ENCODE results near the gene GPR161. TPM values are rescaled to one million over a fixed set of nuclear protein-coding genes. Genes with fewer than 3 reads are reported as not detected.

GPR161 gene
- polyA plus RNA-seq, 1 donor (not counting 4 experiments of a cell fraction or from before 2014, with no cell fraction given) = 7.8 TPM

- dilution Hi-C loops (cut with MboI; ENCODE audit: extremely low pct_ligation_motif_present, low sequenced_read_pairs) = no loop called here
- no peaks in the 10 kb centered on the region for H3K27me3 ChIP-seq (ENCODE audit: control insufficient read depth, extremely low read depth, insufficient read depth, low read length)
- FAIRE-seq (no peak), DNase-seq (ENCODE audit: low read depth, low spot score) (no peak)
- no peak overlapping the region for H2AFZ ChIP-seq (ENCODE audit: control insufficient read depth, low read length)
- H3K4me3 ChIP-seq (ENCODE audit: control insufficient read depth in 2 of 3, extremely low read depth in 1 of 3, insufficient read depth in 2 of 3, low read depth in 1 of 3, low read length in 3 of 3) = no peak overlapping the region
- no peaks in the 10 kb centered on the region for H3K9me3 ChIP-seq (ENCODE audit: control insufficient read depth, low read depth, low read length)
- no peak overlapping the region for H3K27ac ChIP-seq (ENCODE audit: control insufficient read depth, insufficient read depth, low read length)
- no peaks in the 10 kb centered on the region for H4K20me1 ChIP-seq (ENCODE audit: control insufficient read depth, extremely low read depth, insufficient read depth, low read length)
- peaks cover 3 to 17% of the 10 kb centered on the region in 2 experiments for H3K36me3 ChIP-seq (ENCODE audit: control insufficient read depth in 2 of 2, extremely low read depth in 1 of 2, insufficient read depth in 2 of 2, low read length in 2 of 2)
- no peak overlapping the region for H3K4me2 ChIP-seq (ENCODE audit: control insufficient read depth, extremely low read depth, insufficient read depth, low read depth, low read length)
- no peaks in the 10 kb centered on the region for H3K9me1 ChIP-seq (ENCODE audit: control insufficient read depth, extremely low read depth, insufficient read depth, low read length)
- no peak for TF ChIP-seq EZH2 (IDR thresholded peaks at IDR 0.05; ENCODE audit: low read length)
- TF ChIP-seq, protein P1, sequence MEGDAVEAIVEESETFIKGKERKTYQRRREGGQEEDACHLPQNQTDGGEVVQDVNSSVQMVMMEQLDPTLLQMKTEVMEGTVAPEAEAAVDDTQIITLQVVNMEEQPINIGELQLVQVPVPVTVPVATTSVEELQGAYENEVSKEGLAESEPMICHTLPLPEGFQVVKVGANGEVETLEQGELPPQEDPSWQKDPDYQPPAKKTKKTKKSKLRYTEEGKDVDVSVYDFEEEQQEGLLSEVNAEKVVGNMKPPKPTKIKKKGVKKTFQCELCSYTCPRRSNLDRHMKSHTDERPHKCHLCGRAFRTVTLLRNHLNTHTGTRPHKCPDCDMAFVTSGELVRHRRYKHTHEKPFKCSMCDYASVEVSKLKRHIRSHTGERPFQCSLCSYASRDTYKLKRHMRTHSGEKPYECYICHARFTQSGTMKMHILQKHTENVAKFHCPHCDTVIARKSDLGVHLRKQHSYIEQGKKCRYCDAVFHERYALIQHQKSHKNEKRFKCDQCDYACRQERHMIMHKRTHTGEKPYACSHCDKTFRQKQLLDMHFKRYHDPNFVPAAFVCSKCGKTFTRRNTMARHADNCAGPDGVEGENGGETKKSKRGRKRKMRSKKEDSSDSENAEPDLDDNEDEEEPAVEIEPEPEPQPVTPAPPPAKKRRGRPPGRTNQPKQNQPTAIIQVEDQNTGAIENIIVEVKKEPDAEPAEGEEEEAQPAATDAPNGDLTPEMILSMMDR (optimal IDR thresholded peaks at IDR 0.05 in 1 of 3, IDR thresholded peaks at IDR 0.05 in 1 of 3, conservative IDR thresholded peaks at IDR 0.05 in 1 of 3; ENCODE audit: extremely low read depth in 1 of 3, insufficient read depth in 2 of 3, low read length in 3 of 3) = no peak
- no peaks in the 10 kb centered on the region for H3K4me1 ChIP-seq (ENCODE audit: control insufficient read depth, extremely low read depth, insufficient read depth, low read length)
- no peak overlapping the region for H3K9ac ChIP-seq (ENCODE audit: control insufficient read depth, extremely low read depth, insufficient read depth, low read length)
- H3K79me2 ChIP-seq (ENCODE audit: control insufficient read depth, insufficient read depth, low read length) = no peaks in the 10 kb centered on the region
Observed at GRCh38 chr1:168069384-168069783, 67.3 kb downstream of the GPR161 start.

DNA sequence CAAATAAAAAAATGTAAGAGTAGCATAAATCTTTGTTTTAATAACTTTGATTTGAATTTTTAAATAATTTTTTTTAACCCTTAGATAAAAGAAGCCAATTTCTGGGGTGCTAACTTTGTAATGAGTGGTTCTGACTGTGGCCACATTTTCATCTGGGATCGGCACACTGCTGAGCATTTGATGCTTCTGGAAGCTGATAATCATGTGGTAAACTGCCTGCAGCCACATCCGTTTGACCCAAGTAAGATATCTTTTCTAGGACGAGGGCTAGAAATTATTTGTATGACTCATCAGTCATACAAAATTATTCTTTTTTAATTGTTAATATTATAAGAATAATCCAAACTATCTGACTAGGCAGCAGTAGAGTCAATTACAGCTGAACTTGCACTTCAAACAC is 71.2 kb downstream of the GPR161 start:
- Histone ChIP-seq H2AFZ (ENCODE audit: control insufficient read depth, low read length) (no peak overlapping the region), H3K79me2 (ENCODE audit: control insufficient read depth, insufficient read depth, low read length) (no peaks in the 10 kb centered on the region), H3K9me3 (ENCODE audit: control insufficient read depth, low read depth, low read length) (no peaks in the 10 kb centered on the region), H3K4me3 (ENCODE audit: control insufficient read depth in 2 of 3, extremely low read depth in 1 of 3, insufficient read depth in 2 of 3, low read depth in 1 of 3, low read length in 3 of 3) (no peak overlapping the region), H3K36me3 (ENCODE audit: control insufficient read depth in 2 of 2, extremely low read depth in 1 of 2, insufficient read depth in 2 of 2, low read length in 2 of 2) (peaks cover 0 to 8% of the 10 kb centered on the region in 2 experiments), H3K4me2 (ENCODE audit: control insufficient read depth, extremely low read depth, insufficient read depth, low read depth, low read length) (no peak overlapping the region), H3K9me1 (ENCODE audit: control insufficient read depth, extremely low read depth, insufficient read depth, low read length) (no peaks in the 10 kb centered on the region), H3K9ac (ENCODE audit: control insufficient read depth, extremely low read depth, insufficient read depth, low read length) (no peak overlapping the region), H3K4me1 (ENCODE audit: control insufficient read depth, extremely low read depth, insufficient read depth, low read length) (no peaks in the 10 kb centered on the region), H4K20me1 (ENCODE audit: control insufficient read depth, extremely low read depth, insufficient read depth, low read length) (no peaks in the 10 kb centered on the region), H3K27ac (ENCODE audit: control insufficient read depth, insufficient read depth, low read length) (no peak overlapping the region), H3K27me3 (ENCODE audit: control insufficient read depth, extremely low read depth, insufficient read depth, low read length) (no peaks in the 10 kb centered on the region)
- FAIRE-seq = no peak
- TF ChIP-seq, protein P1 (optimal IDR thresholded peaks at IDR 0.05 in 1 of 3, IDR thresholded peaks at IDR 0.05 in 1 of 3, conservative IDR thresholded peaks at IDR 0.05 in 1 of 3; ENCODE audit: extremely low read depth in 1 of 3, insufficient read depth in 2 of 3, low read length in 3 of 3) = no peak
- no peak for TF ChIP-seq EZH2 (IDR thresholded peaks at IDR 0.05; ENCODE audit: low read length)
- dilution Hi-C loops (cut with MboI; ENCODE audit: extremely low pct_ligation_motif_present, low sequenced_read_pairs) = no loop called here
- DNase-seq (ENCODE audit: low read depth, low spot score) = no peak
